Small intestine (tissue), 7 donors: Measurements from ENCODE around the gene ZNF441. TPM values are rescaled to one million over a fixed set of nuclear protein-coding genes. Genes with fewer than 3 reads are reported as not detected.
A peak's percentile ranks its signal among the peaks of the same experiment; 100 is the strongest.

Source experiments
- DNase-seq, 2 donors: peaks; one replicate each; pipeline versions ENCODE4 v3.0.0 to v3.0.0-alpha.2; 2013
- FAIRE-seq: peaks from 2 replicates; lab custom pipeline; 2012; peaks lifted over from hg19 to GRCh38; lab: Jason Lieb, UNC
- H3K27ac ChIP-seq, 3 donors: one replicate each; pipeline ENCODE4 v1.5.1; 2013; ENCODE audit warnings: low read length in 2 of 3, mild to moderate bottlenecking in 2 of 3, control low read depth in 1 of 3, inconsistent platforms in 1 of 3, low read depth in 1 of 3, moderate library complexity in 1 of 3
- H3K27me3 ChIP-seq, 3 donors: one replicate each; pipeline ENCODE4 v1.6.1; 2013; ENCODE audit warnings: low read length in 3 of 3, inconsistent platforms in 1 of 3; ENCODE audit not compliant: control insufficient read depth in 3 of 3, insufficient read depth in 3 of 3
- H3K36me3 ChIP-seq, 3 donors: one replicate each; pipeline ENCODE4 v1.6.1; 2013; ENCODE audit warnings: low read length in 3 of 3, inconsistent platforms in 1 of 3, low read depth in 1 of 3, mild to moderate bottlenecking in 1 of 3, moderate library complexity in 1 of 3; ENCODE audit not compliant: control insufficient read depth in 3 of 3, insufficient read depth in 2 of 3
- H3K4me1 ChIP-seq, 3 donors: one replicate each; pipeline ENCODE4 v1.6.1; 2013; ENCODE audit warnings: low read length in 2 of 3, inconsistent platforms in 1 of 3, low read depth in 1 of 3, mild to moderate bottlenecking in 1 of 3, moderate library complexity in 1 of 3; ENCODE audit not compliant: control insufficient read depth in 3 of 3, insufficient read depth in 2 of 3
- H3K4me3 ChIP-seq, 3 donors: one replicate each; pipeline ENCODE4 v1.5.1; 2013; ENCODE audit warnings: low read length in 3 of 3, control low read depth in 1 of 3, inconsistent platforms in 1 of 3, low read depth in 1 of 3, mild to moderate bottlenecking in 1 of 3, moderate library complexity in 1 of 3
- H3K9me3 ChIP-seq, 2 donors: one replicate each; pipeline ENCODE4 v1.6.1; 2013; ENCODE audit warnings: low read depth in 1 of 2, low read length in 1 of 2; ENCODE audit not compliant: control insufficient read depth in 2 of 2, insufficient read depth in 1 of 2
- whole genome bisulfite sequencing, 3 donors: extraction: QIAGEN DNeasy Blood & Tissue Kit; methylation state at CpG; one replicate each; pipeline ENCODE4 v1.1.7; 2013; 5-methylcytosine and 5-hydroxymethylcytosine counted together
- polyA plus RNA-seq, 4 donors: library from polyadenylated mRNA; stranded (reverse) in 3 of 4; unstranded in 1 of 4; fragments of 200-250 nt in 3 of 4; fragments of 120-200 nt in 1 of 4; gene quantifications; one replicate each; pipeline versions ENCODE4 v1.2.1 to v1.2.3, GENCODE V29; 2013
- donor health status: healthy with polysubstance abuse.
- donor health status: control.
- donor health status: control.
- donor health status: Bipolar disorder and iron deficiency.
- donor health status: healthy.

The ZNF441 gene
- polyA plus RNA-seq, 4 donors = 1.4 to 7.5 (median 2.1) TPM

DNA sequence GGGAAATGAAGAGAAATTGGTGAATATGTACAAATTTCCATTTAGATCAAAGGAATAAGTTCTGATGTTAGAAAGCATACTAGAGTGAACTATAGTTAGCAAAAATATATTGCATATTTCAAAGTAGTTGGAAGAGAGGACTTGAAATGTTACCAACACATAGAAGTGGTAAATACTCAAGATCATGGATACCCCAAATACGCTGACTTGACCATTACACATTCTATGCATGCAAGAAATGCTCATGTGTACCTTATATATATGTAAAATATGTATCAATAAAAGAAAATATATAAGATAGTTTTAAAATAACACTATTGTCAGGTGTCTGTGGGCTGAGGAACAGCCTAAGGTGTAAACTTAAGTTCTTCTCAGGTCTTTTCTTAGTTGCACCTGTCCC, 17.0 kb downstream of the ZNF441 start:
- Histone ChIP-seq H3K4me1 (no peaks in the 10 kb centered on the region), H3K9me3 (peaks cover 5 to 52% of the 10 kb centered on the region in 2 donors), H3K36me3 (peaks cover 10 to 25% (median 17%) of the 10 kb centered on the region in 3 donors), H3K27me3 (peaks cover 0 to 2% (median 0%) of the 10 kb centered on the region in 3 donors), H3K4me3 (no peak overlapping the region), H3K27ac (no peak overlapping the region)
- no peak for DNase-seq
- WGBS, 3 donors = 98 to 100% (median 100%) methylated on average over 1 of the region's 1 CpG
- no peak for FAIRE-seq

DNA sequence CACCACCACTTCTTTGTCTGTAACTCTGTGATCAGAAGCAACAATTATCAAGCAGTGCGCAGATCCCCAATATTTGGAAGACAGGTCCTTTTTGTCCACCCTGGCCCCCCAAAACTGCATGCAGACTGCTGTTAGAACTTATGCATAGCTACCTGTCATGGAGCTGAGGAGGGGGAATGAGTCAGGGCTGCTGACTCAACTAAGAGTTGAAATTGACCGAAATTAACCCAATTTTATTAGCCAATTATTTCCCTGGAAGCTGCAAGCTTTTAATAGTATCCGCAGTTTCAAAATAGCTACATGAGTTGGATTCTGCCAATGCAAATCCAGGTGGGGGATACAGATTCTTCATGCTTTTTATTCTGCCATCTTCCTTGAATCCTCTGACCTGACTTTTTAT, 17.6 kb downstream of the ZNF441 start:
- no peak for FAIRE-seq
- no peak overlapping the region for H3K27ac ChIP-seq
- H3K4me1 ChIP-seq = no peaks in the 10 kb centered on the region
- DNase-seq = no peak
- peaks cover 4 to 20% (median 12%) of the 10 kb centered on the region in 3 donors for H3K36me3 ChIP-seq
- peaks cover 0 to 2% (median 0%) of the 10 kb centered on the region in 3 donors for H3K27me3 ChIP-seq
- 96 to 99% (median 97%) methylated on average over 3 of the region's 3 CpGs for WGBS, 3 donors
- H3K4me3 ChIP-seq = no peak overlapping the region
- H3K9me3 ChIP-seq = peaks cover 5 to 46% of the 10 kb centered on the region in 2 donors

- no peak for DNase-seq
- H3K4me1 ChIP-seq = no peaks in the 10 kb centered on the region
- 74 to 84% (median 79%) methylated on average over 3 of the region's 3 CpGs for WGBS, 3 donors
- no peak overlapping the region for H3K4me3 ChIP-seq
- FAIRE-seq = no peak
- H3K27me3 ChIP-seq = no peaks in the 10 kb centered on the region
- H3K27ac ChIP-seq = no peak overlapping the region
- no peaks in the 10 kb centered on the region for H3K36me3 ChIP-seq
- peaks cover 0 to 31% of the 10 kb centered on the region in 2 donors for H3K9me3 ChIP-seq
Observed at GRCh38 chr19:11787536-11787935, 20.7 kb downstream of the ZNF441 start.

- DNase-seq = no peak
- H3K27ac ChIP-seq = no peak overlapping the region
- peaks cover 0 to 5% (median 4%) of the 10 kb centered on the region in 3 donors for H3K4me1 ChIP-seq
- no peak for FAIRE-seq
- no peaks in the 10 kb centered on the region for H3K27me3 ChIP-seq
- no peak overlapping the region for H3K4me3 ChIP-seq
- no peaks in the 10 kb centered on the region for H3K36me3 ChIP-seq
- peaks cover 0 to 5% of the 10 kb centered on the region in 2 donors for H3K9me3 ChIP-seq
Observed at GRCh38 chr19:11792942-11793341, 26.1 kb downstream of the ZNF441 start.

- 1 to 4% (median 4%) methylated on average over 8 of the region's 8 CpGs for WGBS, 3 donors
- H3K4me3 ChIP-seq = peak overlapping the region in 2 of 3 donors; percentile 1 to 17
- no peaks in the 10 kb centered on the region for H3K27me3 ChIP-seq
- DNase-seq (peak; percentile 94), FAIRE-seq (no peak)
- peak overlapping the region in 1 of 3 donors; percentile 11 for H3K27ac ChIP-seq
- H3K36me3 ChIP-seq = no peaks in the 10 kb centered on the region
- no peaks in the 10 kb centered on the region for H3K9me3 ChIP-seq
- peaks cover 0 to 8% (median 8%) of the 10 kb centered on the region in 3 donors for H3K4me1 ChIP-seq
Observed at GRCh38 chr19:11797491-11797890, 30.7 kb downstream of the ZNF441 start.

GRCh38 chr19:11798391-11799330, 31.9 kb downstream of the ZNF441 start, which contains the start of gene ZNF491:
Gene ZNF491 (plus strand): TSS chr19:11798523. CDS start chr19:11805954, 7,431 bp downstream.
- peaks cover 0 to 3% of the 10 kb centered on the region in 2 donors for H3K9me3 ChIP-seq
- DNase-seq = peak; percentile 90 to 94
- peak within 1 kb of the TSS; percentile 71 to 88 (median 73) for H3K27ac ChIP-seq
- WGBS, 3 donors = 0 to 2% (median 1%) methylated on average over 48 to 56 of the region's 56 CpGs
- H3K4me1 ChIP-seq = peaks cover 0 to 8% (median 8%) of the 10 kb centered on the region in 3 donors
- no peaks in the 10 kb centered on the region for H3K36me3 ChIP-seq
- no peaks in the 10 kb centered on the region for H3K27me3 ChIP-seq
- peak within 1 kb of the TSS; percentile 63 to 76 (median 70) for H3K4me3 ChIP-seq
- no peak for FAIRE-seq

- 91 to 92% (median 91%) methylated on average over 11 of the region's 11 CpGs for WGBS, 3 donors
- Histone ChIP-seq H3K4me1 (no peaks in the 10 kb centered on the region), H3K9me3 (peaks cover 4 to 38% of the 10 kb centered on the region in 2 donors), H3K27me3 (no peaks in the 10 kb centered on the region), H3K27ac (no peak overlapping the region), H3K36me3 (no peaks in the 10 kb centered on the region), H3K4me3 (no peak overlapping the region)
- FAIRE-seq = no peak
- DNase-seq = no peak
Observed at GRCh38 chr19:11806354-11807098, 39.7 kb downstream of the ZNF441 start.

DNA sequence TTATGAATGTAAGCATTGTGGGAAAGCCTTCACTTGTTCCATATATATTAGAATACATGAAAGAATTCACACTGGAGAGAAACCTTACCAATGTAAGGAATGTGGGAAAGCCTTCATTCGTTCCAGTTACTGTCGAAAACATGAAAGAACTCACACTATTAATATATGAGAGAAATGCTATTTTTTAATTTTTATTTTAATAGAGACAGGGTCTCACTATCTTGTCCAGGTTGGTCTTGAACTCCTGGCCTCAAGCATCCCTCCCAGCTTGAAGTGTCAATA, 40.2 kb downstream of the ZNF441 start:
- 92 to 94% (median 92%) methylated on average over 2 of the region's 2 CpGs for WGBS, 3 donors
- no peaks in the 10 kb centered on the region for H3K27me3 ChIP-seq
- no peak overlapping the region for H3K4me3 ChIP-seq
- FAIRE-seq = no peak
- H3K36me3 ChIP-seq = no peaks in the 10 kb centered on the region
- H3K4me1 ChIP-seq = no peaks in the 10 kb centered on the region
- no peak overlapping the region for H3K27ac ChIP-seq
- DNase-seq = no peak
- peaks cover 4 to 38% of the 10 kb centered on the region in 2 donors for H3K9me3 ChIP-seq
